ENCODE measurements around the gene PCNX4. TPM values are rescaled to one million over a fixed set of nuclear protein-coding genes. Genes with fewer than 3 reads are reported as not detected.

The PCNX4 gene
- total RNA-seq, 1 experiment from 2014 or later: 17.3 TPM

GRCh38 chr14:60211153-60211552, 119.4 kb downstream of the PCNX4 start:
- no peak for DNase-seq
- H3K4me3 ChIP-seq: no peak overlapping the region
- H3K9me3 ChIP-seq: no peaks in the 10 kb centered on the region; the same call in 1 of the 2 replicates
- H3K36me3 ChIP-seq: no peaks in the 10 kb centered on the region
- no peaks in the 10 kb centered on the region for H3K27me3 ChIP-seq

- H3K36me3 ChIP-seq: no peaks in the 10 kb centered on the region
- H3K4me3 ChIP-seq: no peak overlapping the region
- no peaks in the 10 kb centered on the region; the same call in 1 of the 2 replicates for H3K9me3 ChIP-seq
- no peaks in the 10 kb centered on the region for H3K27me3 ChIP-seq
- DNase-seq: no peak
These were observed 121.0 kb downstream of the PCNX4 start for GRCh38 chr14:60212503-60213371.

GRCh38 chr14:60214003-60214402, 122.3 kb downstream of the PCNX4 start:
- no peaks in the 10 kb centered on the region for H3K9me3 ChIP-seq
- H3K36me3 ChIP-seq: no peaks in the 10 kb centered on the region
- no peaks in the 10 kb centered on the region for H3K27me3 ChIP-seq
- no peak for DNase-seq
- H3K4me3 ChIP-seq: no peak overlapping the region

- H3K9me3 ChIP-seq: no peaks in the 10 kb centered on the region
- no peaks in the 10 kb centered on the region for H3K27me3 ChIP-seq
- DNase-seq: no peak
- H3K36me3 ChIP-seq: no peaks in the 10 kb centered on the region
- no peak overlapping the region for H3K4me3 ChIP-seq
These were observed 122.8 kb downstream of the PCNX4 start for GRCh38 chr14:60214415-60215126.

- DNase-seq: no peak
- H3K9me3 ChIP-seq: no peaks in the 10 kb centered on the region
- no peaks in the 10 kb centered on the region for H3K27me3 ChIP-seq
- no peaks in the 10 kb centered on the region for H3K36me3 ChIP-seq
- no peak overlapping the region for H3K4me3 ChIP-seq
These were observed 123.4 kb downstream of the PCNX4 start for GRCh38 chr14:60215127-60215444.

- Histone ChIP-seq H3K4me3 (no peak overlapping the region), H3K27me3 (no peaks in the 10 kb centered on the region), H3K36me3 (no peaks in the 10 kb centered on the region), H3K9me3 (no peaks in the 10 kb centered on the region)
- no peak for DNase-seq
These were observed 124.0 kb downstream of the PCNX4 start for GRCh38 chr14:60215520-60216420.

GRCh38 chr14:60217713-60218112, 126.0 kb downstream of the PCNX4 start:
- no peak for DNase-seq
- no peaks in the 10 kb centered on the region for H3K9me3 ChIP-seq
- no peaks in the 10 kb centered on the region for H3K36me3 ChIP-seq
- H3K4me3 ChIP-seq: no peak overlapping the region
- H3K27me3 ChIP-seq: no peaks in the 10 kb centered on the region

Other genes with a start within 250 kb of the PCNX4 start
- 1.4 and 2.8 TPM in 2 replicates for gene RTN1, start 221.1 kb upstream of the PCNX4 start, total RNA-seq (2014; rRNA removed; shearing (Covaris generic); ENCODE audit: low replicate concordance)
- not detected in 2 replicates for gene LRRC9, start 171.8 kb upstream of the PCNX4 start, total RNA-seq (2014; rRNA removed; shearing (Covaris generic); ENCODE audit: low replicate concordance)
- gene DHRS7, start 73.5 kb downstream of the PCNX4 start, total RNA-seq (2014; rRNA removed; shearing (Covaris generic); ENCODE audit: low replicate concordance): 31.8 and 33.8 TPM in 2 replicates
- gene PPM1A, start 157.3 kb downstream of the PCNX4 start, total RNA-seq (2014; rRNA removed; shearing (Covaris generic); ENCODE audit: low replicate concordance): 16.0 and 32.5 TPM in 2 replicates